Measurements from ENCODE around the gene PERM1. TPM values are rescaled to one million over a fixed set of nuclear protein-coding genes. Genes with fewer than 3 reads are reported as not detected.

The PERM1 gene
- total and polyA plus RNA-seq, 9 of the 15 experiments (the other 6 are each of a cell fraction or from before 2014, with no cell fraction given), result not detected

- peaks cover 51% of the 10 kb centered on the region; the same call in 2 of the 3 replicates for H3K36me3 ChIP-seq (ENCODE audit: control insufficient read depth, insufficient read depth, low read length)
- BruUV-seq (replicated peaks), result no TSS peak
- intact Hi-C loops (cut with micrococcal nuclease), result no loop called here
- WGBS (ENCODE audit: insufficient coverage, low coverage, missing lambda C conversion rate), result 67% methylated on average over 23 of the region's 27 CpGs
- H3K4me1 ChIP-seq (replicated peaks in 1 of 2; ENCODE audit: control insufficient read depth in 2 of 2, insufficient read depth in 2 of 2, low read length in 2 of 2), result peaks cover 28 to 89% of the 10 kb centered on the region in 2 experiments
- POLR2A ChIA-PET, result interaction anchor here (0.7 to 2.3 kb wide), 3 partner anchors 10 to 15 kb away, joined by 3 to 7 read pairs (median 3); partner anchors contain the start of gene NOC2L
- no peaks in the 10 kb centered on the region for H3K79me2 ChIP-seq (ENCODE audit: control insufficient read depth, insufficient read depth, low read length)
- FAIRE-seq (no peak), ATAC-seq (no peak), DNase-seq (ENCODE audit: extremely low read depth in 1 of 4, low spot score in 3 of 4) (no peak)
- H4K20me1 ChIP-seq (replicated peaks; ENCODE audit: control insufficient read depth, insufficient read depth, low read length), result peaks cover 19% of the 10 kb centered on the region; the same call in 1 of the 2 replicates
- H3K27ac ChIP-seq (ENCODE audit: extremely low read depth, low read depth, low read length), result no peak overlapping the region
- no peak overlapping the region for H3K4me2 ChIP-seq (ENCODE audit: insufficient read depth, low read length)
- H3K4me3 ChIP-seq, result no peak overlapping the region
- peak overlapping the region in 1 of 2 experiments; percentile 50; a peak in 1 of 4 replicates for H3K9ac ChIP-seq (ENCODE audit: insufficient read depth in 1 of 2, low read depth in 2 of 2, low read length in 2 of 2)
- H2AFZ ChIP-seq (ENCODE audit: low read depth, low read length), result no peak overlapping the region
- no peaks in the 10 kb centered on the region for H3K9me3 ChIP-seq (replicated peaks; ENCODE audit: control insufficient read depth, insufficient read depth, low read depth, low read length)
- H3K27me3 ChIP-seq (ENCODE audit: control insufficient read depth in 2 of 2, insufficient read depth in 2 of 2, low read length in 2 of 2), result no peaks in the 10 kb centered on the region
- in situ Hi-C loops (cut with MboI), result no loop called here
- no peaks in the 10 kb centered on the region for H3K9me1 ChIP-seq (ENCODE audit: control insufficient read depth, insufficient read depth, low read length)
- CTCF ChIA-PET (ENCODE audit: low intra/inter-chr PET ratio), result no interaction called here
- TF ChIP-seq ZBTB9 (CRISPR knock-in tag; IDR thresholded peaks at IDR 0.05) (peak; percentile 93), FIP1L1 (IDR thresholded peaks at IDR 0.05; ENCODE audit: low read depth, low read length, poor library complexity, severe bottlenecking) (peak; percentile 21), HDAC3 (IDR thresholded peaks at IDR 0.05; ENCODE audit: borderline replicate concordance, partially characterized antibody) (no peak), DMBX1 (CRISPR knock-in tag; IDR thresholded peaks at IDR 0.05; ENCODE audit: borderline replicate concordance) (no peak), KDM4B (IDR thresholded peaks at IDR 0.05; ENCODE audit: borderline replicate concordance in 2 of 2, low read depth in 1 of 2) (no peak), RBFOX2 (IDR thresholded peaks at IDR 0.05; ENCODE audit: low read depth, low read length) (peak; percentile 31), HDAC2 (IDR thresholded peaks at IDR 0.05) (no peak), FOXO4 (CRISPR knock-in tag; IDR thresholded peaks at IDR 0.05) (no peak), POLR2G (IDR thresholded peaks at IDR 0.05; ENCODE audit: low read depth, low read length) (peak; percentile 44), POLR3G (IDR thresholded peaks at IDR 0.05; ENCODE audit: extremely low read depth, insufficient read length, insufficient replicate concordance) (no peak), NELFE (IDR thresholded peaks at IDR 0.05; ENCODE audit: insufficient read depth, insufficient read length) (no peak)
Observed at GRCh38 chr1:943545-944340, 38.1 kb downstream of the PERM1 start.

Measured in K562 (cell line).